HAP-1 (cell line): ENCODE data around the gene ZNF444.
"Not testable (repeated sequence)": the region's sequence is repeated elsewhere in the genome, so short reads cannot be mapped to it uniquely, and the experiment has no call there.

ENCODE experiments used
- DNase-seq, 2 experiments: peaks; one replicate each; pipeline ENCODE4 v3.0.0-alpha.2; 2016 to 2020; ENCODE audit warnings: low spot score in 2 of 2
- H3K27me3 ChIP-seq: fragments of 250-450 bp; sonication (Bioruptor Pico); 2 replicates; pipeline ENCODE4 v1.5.1; 2020; ENCODE audit warnings: low read depth, mild to moderate bottlenecking, moderate library complexity
- H3K36me3 ChIP-seq: fragments of 250-450 bp; sonication (Bioruptor Pico); replicated peaks from 2 replicates; pipeline ENCODE4 v1.5.1; 2020; ENCODE audit warnings: mild to moderate bottlenecking
- H3K4me1 ChIP-seq: fragments of 250-450 bp; sonication (Bioruptor Pico); 2 replicates; pipeline ENCODE4 v1.5.1; 2020; ENCODE audit warnings: mild to moderate bottlenecking
- H3K4me3 ChIP-seq: fragments of 250-450 bp; sonication (Bioruptor Pico); 2 replicates; pipeline ENCODE4 v1.5.1; 2020; ENCODE audit warnings: mild to moderate bottlenecking, moderate library complexity
- H3K9me3 ChIP-seq: fragments of 250-450 bp; sonication (Bioruptor Pico); 2 replicates; pipeline ENCODE4 v1.5.1; 2020; ENCODE audit warnings: mild to moderate bottlenecking, moderate library complexity
- in situ Hi-C: fragments of 300-500 bp; cut with MboI; formaldehyde crosslinking; loops from 3 replicates; pipeline ENCODE4 v1.14.3; 2020; ENCODE audit warnings: low sequenced_read_pairs, inconsistent platforms, mixed read lengths

The ZNF444 gene

DNA sequence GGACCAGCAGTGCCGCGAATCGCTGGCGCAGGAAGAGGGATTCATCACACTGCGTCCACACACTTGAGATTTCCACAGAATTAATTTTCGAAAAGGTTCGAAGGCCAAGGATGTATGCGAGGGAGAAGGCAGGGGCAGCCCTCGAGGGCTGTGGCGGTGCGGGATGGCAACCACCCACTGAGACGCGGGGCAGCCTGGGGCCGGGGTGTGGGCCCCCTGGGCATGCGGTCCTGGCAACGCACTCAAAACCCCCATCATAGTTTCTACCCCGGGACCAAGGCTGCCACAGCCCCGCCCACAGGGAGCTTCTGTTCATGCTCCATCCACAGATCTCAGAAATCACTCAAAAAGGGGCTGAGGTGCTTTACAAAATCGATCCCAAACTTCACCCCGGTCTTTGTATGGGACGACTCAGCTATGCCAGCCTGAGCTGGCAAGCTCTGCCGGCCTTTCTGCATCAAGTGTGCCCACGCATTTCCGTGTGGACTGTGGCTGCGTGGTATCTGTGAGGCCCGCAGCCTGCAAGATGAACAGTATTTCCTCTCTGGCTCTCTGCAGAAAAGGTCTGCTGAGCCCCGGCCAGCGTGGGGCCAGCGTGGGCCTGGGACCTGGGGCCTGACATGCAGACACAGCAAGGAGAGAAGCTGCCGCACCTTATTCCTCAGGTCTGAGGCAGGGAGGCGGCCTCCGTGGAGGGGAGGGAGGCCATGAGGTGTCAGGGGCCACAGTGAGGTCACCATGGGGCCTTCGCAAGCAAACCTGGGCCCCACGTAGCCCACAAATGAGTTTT is 39.1 kb upstream of the ZNF444 start:
- DNase-seq, result no peak
- no peaks in the 10 kb centered on the region for H3K9me3 ChIP-seq
- H3K27me3 ChIP-seq, result no peaks in the 10 kb centered on the region
- H3K36me3 ChIP-seq, result peaks cover 24% of the 10 kb centered on the region
- no peak overlapping the region for H3K4me3 ChIP-seq
- in situ Hi-C loops, result no loop called here
- H3K4me1 ChIP-seq, result no peaks in the 10 kb centered on the region

DNA sequence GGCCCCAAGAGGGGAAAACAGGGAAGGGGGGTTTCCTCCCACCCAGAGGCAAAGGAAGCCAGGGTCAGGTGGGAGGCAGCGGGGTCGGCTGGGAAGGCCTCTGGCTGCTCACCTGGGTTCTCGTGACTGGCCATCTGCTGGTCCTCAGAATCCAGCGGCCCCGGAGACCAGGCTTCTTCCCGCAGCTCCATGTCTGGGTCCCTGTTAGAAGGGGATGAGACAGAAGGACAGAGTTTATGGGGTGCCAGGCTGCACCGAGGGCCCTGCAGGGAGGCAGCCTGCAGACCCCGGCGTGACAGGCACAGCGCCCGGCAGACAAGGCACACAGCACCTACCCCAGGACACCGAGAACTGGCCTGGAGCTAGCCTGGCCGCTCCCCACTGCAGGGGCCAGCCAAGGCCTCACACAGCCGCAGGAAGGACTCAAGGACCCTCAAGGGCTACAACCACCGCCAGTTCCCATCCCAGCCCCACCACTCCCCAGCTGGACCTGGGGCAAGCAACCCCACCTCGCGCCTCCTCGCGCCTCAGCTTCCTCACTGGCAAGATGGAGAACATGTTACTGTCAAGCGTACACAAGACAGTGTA is 38.0 kb upstream of the ZNF444 start:
- Histone ChIP-seq H3K27me3 (no peaks in the 10 kb centered on the region), H3K36me3 (peaks cover 26% of the 10 kb centered on the region), H3K4me3 (no peak overlapping the region), H3K4me1 (no peaks in the 10 kb centered on the region), H3K9me3 (no peaks in the 10 kb centered on the region)
- in situ Hi-C loops, result no loop called here
- DNase-seq, result no peak

DNA sequence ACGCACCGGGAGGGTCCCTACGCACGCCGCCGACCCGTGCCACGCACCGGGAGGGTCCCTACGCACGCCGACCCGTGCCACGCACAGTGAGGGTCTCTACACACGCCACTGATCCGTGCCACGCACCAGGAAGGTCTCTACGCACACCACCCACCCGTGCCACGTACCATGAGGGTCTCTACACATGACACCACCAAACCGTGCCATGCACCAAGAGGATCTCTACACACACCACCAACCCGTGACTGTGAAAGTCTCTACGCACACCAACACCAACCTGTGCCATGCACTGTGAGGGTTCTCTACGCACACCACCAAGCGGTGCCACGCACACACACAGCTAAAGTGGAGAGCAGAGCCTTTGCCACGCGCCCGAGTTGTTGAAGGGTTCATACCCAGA is 36.7 kb upstream of the ZNF444 start:
- in situ Hi-C loops, result no loop called here
- no peaks in the 10 kb centered on the region for H3K4me1 ChIP-seq
- no peak for DNase-seq
- no peaks in the 10 kb centered on the region for H3K27me3 ChIP-seq
- peaks cover 22% of the 10 kb centered on the region for H3K36me3 ChIP-seq
- no peak overlapping the region for H3K4me3 ChIP-seq
- H3K9me3 ChIP-seq, result no peaks in the 10 kb centered on the region

DNA sequence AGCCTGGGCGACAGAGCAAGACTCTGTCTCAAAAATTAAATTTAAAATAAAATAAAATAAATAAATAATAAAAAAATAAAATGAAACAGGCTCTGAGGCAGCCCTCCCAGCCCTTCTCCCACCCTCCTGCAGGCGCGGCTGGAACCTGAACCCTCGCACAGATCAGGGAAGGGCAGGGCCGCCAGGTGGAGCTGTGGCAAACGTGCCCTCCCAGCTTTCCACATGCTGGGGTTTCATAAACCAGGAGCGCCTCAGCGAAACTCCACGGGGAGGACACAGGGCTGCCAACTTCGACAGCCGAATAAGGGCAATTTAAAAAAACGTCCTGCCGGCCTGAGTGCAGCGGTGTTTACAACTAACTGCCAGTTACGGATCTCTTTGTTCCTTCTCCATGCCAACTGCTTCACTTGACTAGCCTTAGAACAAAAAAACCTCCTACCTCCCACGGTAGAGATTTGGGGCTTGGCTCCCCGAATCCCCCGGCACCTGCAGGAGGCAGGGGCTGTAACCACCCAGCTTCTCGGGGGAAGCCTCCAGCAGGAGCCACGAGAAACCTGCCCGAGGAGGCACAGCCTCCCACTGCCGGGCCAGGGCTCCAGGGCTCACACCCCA is 35.9 kb upstream of the ZNF444 start:
- DNase-seq, result peak in 1 of 2 experiments; percentile 63

DNA sequence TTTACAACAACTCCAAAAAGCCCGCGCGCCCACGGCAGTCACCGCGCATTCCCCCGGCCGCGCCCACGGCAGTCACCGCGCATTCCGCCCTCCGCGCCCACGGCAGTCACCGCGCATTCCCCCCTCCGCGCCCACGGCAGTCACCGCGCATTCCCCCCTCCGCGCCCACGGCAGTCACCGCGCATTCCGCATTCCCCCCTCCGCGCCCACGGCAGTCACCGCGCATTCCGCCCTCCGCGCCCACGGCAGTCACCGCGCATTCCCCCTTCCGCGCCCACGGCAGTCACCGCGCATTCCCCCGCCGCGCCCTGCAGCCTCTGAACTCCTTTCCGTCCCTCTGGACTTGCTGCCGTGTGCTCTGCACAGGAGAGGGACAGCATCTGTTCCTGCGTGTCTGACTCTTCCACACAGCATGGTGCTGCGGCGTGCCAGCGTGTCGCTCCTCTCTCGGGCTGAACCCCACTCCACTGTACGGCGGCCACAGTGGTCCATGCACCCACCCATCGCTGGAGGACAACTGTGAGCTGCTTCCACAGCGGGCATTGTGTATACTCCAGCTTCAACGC is 35.2 kb upstream of the ZNF444 start:
- H3K4me1 ChIP-seq, result not testable (repeated sequence)

More for the DNA sequence above, 35.9 kb upstream of the ZNF444 start:
- Histone ChIP-seq H3K36me3 (peaks cover 17% of the 10 kb centered on the region), H3K9me3 (no peaks in the 10 kb centered on the region), H3K4me3 (no peak overlapping the region), H3K27me3 (no peaks in the 10 kb centered on the region), H3K4me1 (no peaks in the 10 kb centered on the region)
- in situ Hi-C loops, result no loop called here

DNA sequence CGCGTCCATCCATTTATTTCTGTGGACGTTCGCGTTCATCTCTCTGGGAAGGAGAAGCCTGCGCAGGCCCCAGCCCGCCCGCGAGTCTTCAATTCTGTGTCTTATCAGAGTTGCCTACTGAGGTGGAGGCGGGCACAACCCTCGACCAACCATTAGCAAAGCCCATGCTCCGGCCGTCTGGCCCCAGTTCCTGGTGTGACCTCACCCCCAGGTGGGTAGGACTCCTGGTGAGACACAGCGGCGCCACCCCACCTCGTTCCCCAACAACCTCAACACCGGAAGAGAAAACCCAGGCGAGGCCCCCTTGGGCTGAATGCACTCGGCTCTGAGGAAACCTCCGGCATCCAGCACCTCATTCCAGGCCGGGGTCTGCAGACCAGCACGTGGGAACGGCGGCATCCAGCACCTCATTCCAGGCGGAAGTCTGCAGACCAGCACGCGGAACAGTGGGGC is 34.7 kb upstream of the ZNF444 start:
- H3K4me1 ChIP-seq, result no peaks in the 10 kb centered on the region
- peaks cover 13% of the 10 kb centered on the region; the same call in 1 of the 2 replicates for H3K36me3 ChIP-seq
- in situ Hi-C loops, result no loop called here

More for the DNA sequence above, 35.2 kb upstream of the ZNF444 start:
- H3K4me3 ChIP-seq, in situ Hi-C loops, DNase-seq, H3K27me3 ChIP-seq, H3K9me3 ChIP-seq: not testable (repeated sequence)
- peaks cover 16% of the 10 kb centered on the region; the same call in 1 of the 2 replicates for H3K36me3 ChIP-seq

DNA sequence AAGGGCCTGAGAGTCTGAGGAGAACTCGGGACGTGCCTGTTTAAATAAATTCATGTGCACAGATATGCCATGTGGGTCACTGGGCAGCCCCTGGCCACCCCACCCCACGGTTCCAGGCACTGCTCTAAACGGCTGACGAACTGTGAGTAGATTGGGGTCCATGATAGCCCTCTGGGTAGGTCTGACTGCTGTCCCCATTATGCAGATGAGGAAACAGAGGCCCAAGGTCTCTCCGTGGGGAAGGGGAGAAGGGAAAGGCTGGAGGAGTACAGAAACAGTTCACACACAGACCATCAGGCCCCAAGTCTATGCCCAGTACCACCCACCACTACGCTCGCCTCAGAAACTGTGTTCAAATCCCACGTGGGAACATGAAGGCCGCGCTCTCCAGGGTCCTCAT is 34.1 kb upstream of the ZNF444 start:
- DNase-seq, result no peak
- Histone ChIP-seq H3K36me3 (peaks cover 10% of the 10 kb centered on the region; the same call in 1 of the 2 replicates), H3K4me1 (no peaks in the 10 kb centered on the region), H3K4me3 (no peak overlapping the region), H3K27me3 (no peaks in the 10 kb centered on the region), H3K9me3 (no peaks in the 10 kb centered on the region)
- in situ Hi-C loops, result no loop called here

More for the DNA sequence above, 34.7 kb upstream of the ZNF444 start:
- no peak for DNase-seq
- Histone ChIP-seq H3K27me3 (no peaks in the 10 kb centered on the region), H3K9me3 (no peaks in the 10 kb centered on the region), H3K4me3 (no peak overlapping the region)

DNA sequence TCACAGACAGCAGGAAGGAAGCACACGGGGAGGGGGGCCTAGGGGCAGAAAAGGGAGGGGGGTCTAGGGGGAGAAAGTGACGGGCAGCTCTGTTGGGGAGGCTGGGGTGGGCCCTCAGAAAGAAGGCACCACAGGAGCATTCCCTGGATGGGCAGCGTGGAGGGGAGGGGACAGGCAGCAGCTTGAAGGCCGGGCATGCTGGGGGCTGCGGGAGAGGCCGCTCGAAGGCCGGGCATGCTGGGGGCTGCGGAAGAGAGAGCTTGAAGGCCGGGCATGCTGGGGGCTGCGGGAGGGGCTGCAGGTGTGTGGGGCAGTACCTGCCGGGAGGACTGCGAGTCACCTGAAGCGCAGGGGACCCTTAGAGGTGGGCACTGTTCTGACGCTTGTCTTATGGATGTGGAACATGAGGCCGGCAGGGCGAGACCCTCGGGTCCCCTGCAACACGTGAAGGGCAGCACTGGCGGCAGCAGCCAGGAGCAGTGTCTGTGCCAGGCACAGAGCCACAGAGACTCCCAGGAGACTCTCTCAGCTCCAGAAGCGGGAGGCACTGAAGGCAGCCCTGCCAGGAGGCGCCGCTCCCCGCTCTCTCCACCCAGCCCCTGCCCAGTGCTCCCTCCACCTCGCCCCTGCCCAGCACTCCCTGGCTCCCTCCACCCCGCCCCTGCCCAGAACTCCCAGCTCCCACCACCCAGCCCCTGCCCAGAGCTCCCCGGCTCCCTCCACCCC is 33.3 kb upstream of the ZNF444 start:
- Histone ChIP-seq H3K4me3 (no peak overlapping the region), H3K27me3 (no peaks in the 10 kb centered on the region), H3K36me3 (peaks cover 4% of the 10 kb centered on the region; the same call in 1 of the 2 replicates), H3K4me1 (no peaks in the 10 kb centered on the region), H3K9me3 (no peaks in the 10 kb centered on the region)
- no peak for DNase-seq
- in situ Hi-C loops, result no loop called here

DNA sequence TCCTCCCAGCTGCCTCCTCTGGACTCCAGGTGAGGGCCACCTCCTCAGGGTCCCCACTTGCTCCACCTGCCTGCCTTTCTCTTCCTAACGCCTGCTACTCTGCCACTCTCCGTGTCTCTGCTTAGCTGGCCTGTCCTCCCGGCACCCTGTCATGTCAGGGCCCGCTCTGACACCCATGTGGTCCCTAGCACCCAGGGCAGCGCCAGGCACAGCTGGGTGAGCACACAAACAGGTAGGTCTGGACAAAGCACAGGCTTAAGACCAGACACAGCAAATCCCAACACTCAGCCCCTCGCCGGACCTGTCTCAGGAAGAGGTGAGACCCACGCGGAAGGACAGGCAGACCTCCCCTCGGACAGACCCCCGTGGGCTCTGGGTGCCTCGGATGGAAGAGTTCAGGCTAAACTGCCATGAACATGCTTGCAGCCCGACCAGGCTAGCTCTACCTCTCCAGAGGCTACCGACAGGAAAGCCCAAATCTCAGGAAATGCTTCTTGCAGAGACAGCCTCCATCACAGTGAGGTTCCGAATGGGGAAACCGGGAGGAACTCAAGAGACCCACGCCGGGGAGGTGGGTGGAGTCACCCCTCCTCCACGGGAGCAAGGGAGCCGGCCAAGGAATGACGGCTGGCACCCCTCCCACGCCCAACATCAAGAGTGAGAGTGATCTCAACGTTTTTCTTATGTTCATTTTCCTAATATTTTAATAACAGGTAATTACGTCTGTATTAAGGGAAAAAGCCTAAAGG is 32.5 kb upstream of the ZNF444 start:
- Histone ChIP-seq H3K9me3 (no peaks in the 10 kb centered on the region), H3K4me3 (no peak overlapping the region), H3K36me3 (peaks cover 4% of the 10 kb centered on the region; the same call in 1 of the 2 replicates), H3K27me3 (no peaks in the 10 kb centered on the region), H3K4me1 (no peaks in the 10 kb centered on the region)
- DNase-seq, result no peak
- in situ Hi-C loops, result no loop called here

DNA sequence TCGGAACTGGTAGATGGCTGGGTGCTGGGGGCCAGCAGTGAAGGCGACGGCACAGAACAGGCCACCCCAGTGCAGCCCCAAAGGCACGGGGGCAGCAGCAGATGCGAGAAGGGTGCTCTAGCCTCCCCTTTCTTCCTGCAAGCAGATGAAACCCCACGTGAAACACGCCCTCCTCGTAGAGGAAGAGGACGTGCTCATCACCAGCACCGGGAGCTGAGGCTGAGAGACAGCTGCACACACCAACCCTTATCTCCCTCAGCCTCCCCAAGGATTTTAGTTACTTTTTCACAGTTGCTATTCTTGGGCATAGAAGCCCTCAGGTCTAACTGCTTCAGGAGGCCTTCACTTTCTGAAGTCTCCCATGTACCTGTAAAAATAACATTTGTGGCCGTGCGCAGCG is 31.9 kb upstream of the ZNF444 start:
- H3K9me3 ChIP-seq, result no peaks in the 10 kb centered on the region
- H3K36me3 ChIP-seq, result peaks cover 4% of the 10 kb centered on the region; the same call in 1 of the 2 replicates
- in situ Hi-C loops, result no loop called here
- DNase-seq, result no peak
- H3K4me3 ChIP-seq, result no peak overlapping the region
- H3K4me1 ChIP-seq, result no peaks in the 10 kb centered on the region
- no peaks in the 10 kb centered on the region for H3K27me3 ChIP-seq

DNA sequence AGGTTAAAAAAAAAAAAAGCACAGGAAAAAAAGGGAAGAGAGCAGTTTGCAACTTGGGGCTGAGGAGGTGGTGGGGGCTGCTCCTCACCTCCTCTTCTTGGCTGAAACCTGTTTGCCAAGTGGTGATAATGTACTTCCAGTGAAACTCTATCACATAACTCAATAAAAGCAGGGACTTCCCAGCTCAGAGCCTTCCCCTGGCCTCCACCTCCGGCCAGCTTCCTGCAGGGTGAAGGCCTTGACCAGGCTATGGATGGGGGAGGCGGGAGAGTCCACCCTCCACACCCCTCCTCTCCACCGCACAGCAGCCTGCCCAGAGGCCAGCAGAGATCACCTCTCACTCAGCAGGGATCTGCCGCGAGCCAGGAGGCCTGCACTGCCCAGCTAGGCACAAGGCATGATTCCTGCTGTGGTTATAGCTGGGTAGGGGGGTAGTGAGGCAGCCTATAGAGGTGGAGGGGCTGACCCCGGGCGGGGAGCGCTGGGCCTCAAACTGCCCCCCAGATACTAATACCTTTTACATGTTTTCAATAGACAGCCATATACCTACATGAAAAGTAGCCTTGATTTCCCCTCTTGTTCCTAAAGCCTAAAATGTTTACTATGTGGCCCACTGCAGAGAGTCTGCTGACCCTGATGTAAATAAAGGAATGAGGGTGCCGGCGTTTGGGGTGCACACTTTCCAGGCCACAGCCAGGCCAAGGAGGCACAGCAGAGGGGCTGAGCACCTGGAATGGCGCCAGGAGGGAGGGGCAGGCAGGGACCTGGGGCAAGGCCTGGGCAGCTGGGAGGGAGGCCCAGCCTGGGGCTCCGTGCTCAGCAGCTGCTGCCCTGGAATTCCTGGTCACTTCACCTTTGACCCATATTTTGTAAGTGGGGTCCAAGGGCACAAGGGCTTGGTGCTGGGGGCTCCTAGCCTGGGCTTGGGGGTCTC is 30.3 kb upstream of the ZNF444 start:
- DNase-seq, result no peak
- Histone ChIP-seq H3K36me3 (peaks cover 4% of the 10 kb centered on the region; the same call in 1 of the 2 replicates), H3K4me3 (no peak overlapping the region), H3K9me3 (no peaks in the 10 kb centered on the region), H3K27me3 (no peaks in the 10 kb centered on the region), H3K4me1 (no peaks in the 10 kb centered on the region)
- in situ Hi-C loops, result no loop called here
